Loucy (cell line): ENCODE data around the gene SLAMF8.

Source experiments
- H2AFZ ChIP-seq: fragments of 200-600 bp; sonication (generic); 2 replicates; pipeline ENCODE4 v1.6.0; 2016; ENCODE audit warnings: antibody characterized with exemption, mild to moderate bottlenecking, low read length, moderate library complexity
- H3F3A ChIP-seq: fragments of 200-600 bp; 2 replicates; pipeline ENCODE4 v1.6.0; 2016; ENCODE audit warnings: antibody characterized with exemption, low read depth, mild to moderate bottlenecking
- H3K27me3 ChIP-seq: fragments of 200-600 bp; sonication (generic); 2 replicates; pipeline ENCODE4 v1.6.1; 2014; ENCODE audit warnings: low read length, mild to moderate bottlenecking; ENCODE audit not compliant: insufficient read depth, poor library complexity, severe bottlenecking
- H3K36me3 ChIP-seq: fragments of 200-600 bp; sonication (generic); 2 replicates; pipeline ENCODE4 v1.6.1; 2016; ENCODE audit warnings: low read length; ENCODE audit not compliant: insufficient read depth
- H3K4me1 ChIP-seq: fragments of 200-600 bp; sonication (generic); 2 replicates; pipeline ENCODE4 v1.5.1; 2014; ENCODE audit warnings: low read length, mild to moderate bottlenecking; ENCODE audit not compliant: insufficient read depth, poor library complexity, severe bottlenecking
- H3K4me2 ChIP-seq: fragments of 200-600 bp; sonication (generic); 2 replicates; pipeline ENCODE4 v1.6.0; 2014; ENCODE audit warnings: antibody characterized with exemption, low read length, low read depth, mild to moderate bottlenecking; ENCODE audit not compliant: poor library complexity, severe bottlenecking
- H3K4me3 ChIP-seq: fragments of 200-600 bp; sonication (generic); 2 replicates; pipeline ENCODE4 v1.5.1; 2014; ENCODE audit warnings: low read length, mild to moderate bottlenecking, mixed read lengths; ENCODE audit not compliant: poor library complexity, severe bottlenecking
- H3K79me2 ChIP-seq: fragments of 200-600 bp; sonication (generic); 2 replicates; pipeline ENCODE4 v1.6.1; 2014; ENCODE audit warnings: low read length; ENCODE audit not compliant: insufficient read depth
- H3K9ac ChIP-seq: fragments of 200-600 bp; sonication (generic); 2 replicates; pipeline ENCODE4 v1.6.0; 2014; ENCODE audit warnings: mild to moderate bottlenecking, low read depth, low read length, moderate library complexity; ENCODE audit not compliant: poor library complexity, severe bottlenecking
- H3K9me2 ChIP-seq: fragments of 200-600 bp; sonication (generic); replicated peaks from 2 replicates; pipeline ENCODE4 v1.6.1; 2016; ENCODE audit warnings: low read depth, low read length, mixed read lengths
- H3K9me3 ChIP-seq: fragments of 200-600 bp; sonication (generic); 2 replicates; pipeline ENCODE4 v1.6.1; 2014; ENCODE audit warnings: mild to moderate bottlenecking, antibody characterized with exemption, low read length, low read depth; ENCODE audit not compliant: insufficient read depth
- H4K20me1 ChIP-seq: fragments of 200-600 bp; sonication (generic); 2 replicates; pipeline ENCODE4 v1.6.0; 2014; ENCODE audit warnings: antibody characterized with exemption, low read length, mild to moderate bottlenecking; ENCODE audit not compliant: insufficient read depth, poor library complexity, severe bottlenecking
- CTCF ChIP-seq: fragments of 200-600 bp; sonication (generic); conservative IDR thresholded peaks from 2 replicates; pipeline ENCODE4 v1.5.1; 2014; ENCODE audit warnings: mild to moderate bottlenecking, antibody characterized with exemption, low read length
- EZH2phosphoT487 ChIP-seq: fragments of 200-600 bp; IDR thresholded peaks from 2 replicates; pipeline ENCODE4 v1.6.1; 2018; ENCODE audit warnings: antibody characterized with exemption, mild to moderate bottlenecking, moderate library complexity, borderline replicate concordance

SLAMF8 gene

GRCh38 chr1:159883134-159883533 lies 56.5 kb downstream of the SLAMF8 start:
- no peak overlapping the region for H3K4me3 ChIP-seq
- H3K9me2 ChIP-seq: no peaks in the 10 kb centered on the region
- H3F3A ChIP-seq: no peaks in the 10 kb centered on the region; the same call in 1 of the 2 replicates
- H3K36me3 ChIP-seq: no peaks in the 10 kb centered on the region
- no peak for TF ChIP-seq EZH2phosphoT487
- no peak for TF ChIP-seq CTCF
- H3K9ac ChIP-seq: no peak overlapping the region
- peaks cover 18% of the 10 kb centered on the region for H3K4me1 ChIP-seq
- H3K4me2 ChIP-seq: no peak overlapping the region
- no peaks in the 10 kb centered on the region for H3K79me2 ChIP-seq
- H3K9me3 ChIP-seq: no peaks in the 10 kb centered on the region
- H4K20me1 ChIP-seq: no peaks in the 10 kb centered on the region
- H2AFZ ChIP-seq: no peak overlapping the region
- no peaks in the 10 kb centered on the region for H3K27me3 ChIP-seq

- Histone ChIP-seq H3F3A (no peaks in the 10 kb centered on the region; the same call in 1 of the 2 replicates), H3K9me2 (no peaks in the 10 kb centered on the region), H3K4me3 (no peak overlapping the region), H4K20me1 (no peaks in the 10 kb centered on the region), H3K9me3 (no peaks in the 10 kb centered on the region), H3K4me1 (peaks cover 29% of the 10 kb centered on the region), H3K36me3 (no peaks in the 10 kb centered on the region), H3K79me2 (no peaks in the 10 kb centered on the region), H3K27me3 (no peaks in the 10 kb centered on the region), H3K4me2 (no peak overlapping the region), H3K9ac (no peak overlapping the region), H2AFZ (no peak overlapping the region)
- no peak for TF ChIP-seq EZH2phosphoT487
Measured at GRCh38 chr1:159884296-159884695, 57.6 kb downstream of the SLAMF8 start.
